GM19239 (cell line): ENCODE measurements around the gene SOX8.
"Not testable (repeated sequence)": the region's sequence is repeated elsewhere in the genome, so short reads cannot be mapped to it uniquely, and the experiment has no call there.

ENCODE experiments used
- DNase-seq: peaks from one replicate; pipeline ENCODE4 v3.0.0; 2011; ENCODE audit warnings: low spot score; ENCODE audit not compliant: insufficient read length
- FAIRE-seq: peaks from 2 replicates; lab custom pipeline; 2011; peaks lifted over from hg19 to GRCh38; lab: Jason Lieb, UNC

The SOX8 gene

GRCh38 chr16:981695-982144, at the start of gene SOX8:
TSS of gene SOX8 (plus strand) at chr16:981770. CDS start at chr16:981923, 153 bp downstream.
- DNase-seq: no peak
- FAIRE-seq: no peak

- DNase-seq: no peak
- FAIRE-seq: no peak
Measured at GRCh38 chr16:932831-933330, 48.7 kb upstream of the SOX8 start.

GRCh38 chr16:933581-933980, 48.0 kb upstream of the SOX8 start:
- DNase-seq: no peak
- no peak for FAIRE-seq

- DNase-seq (no peak), FAIRE-seq (no peak)
Measured at GRCh38 chr16:934178-934577, 47.4 kb upstream of the SOX8 start.

- FAIRE-seq: no peak
- no peak for DNase-seq
Measured at GRCh38 chr16:935684-936083, 45.9 kb upstream of the SOX8 start.

GRCh38 chr16:937311-937710, 44.3 kb upstream of the SOX8 start:
- FAIRE-seq (no peak), DNase-seq (no peak)

- no peak for FAIRE-seq
- DNase-seq: no peak
Measured at GRCh38 chr16:937723-938122, 43.8 kb upstream of the SOX8 start.

GRCh38 chr16:938136-938535, 43.4 kb upstream of the SOX8 start:
- FAIRE-seq (no peak), DNase-seq (no peak)

GRCh38 chr16:938752-939151, 42.8 kb upstream of the SOX8 start:
- FAIRE-seq: no peak

GRCh38 chr16:939311-939710, 42.3 kb upstream of the SOX8 start:
- FAIRE-seq (no peak), DNase-seq (no peak)

More at GRCh38 chr16:938752-939151, 42.8 kb upstream of the SOX8 start:
- no peak for DNase-seq

- DNase-seq (no peak), FAIRE-seq (no peak)
Measured at GRCh38 chr16:939941-940340, 41.6 kb upstream of the SOX8 start.

GRCh38 chr16:942436-943060, 39.0 kb upstream of the SOX8 start:
- no peak for FAIRE-seq
- DNase-seq: no peak

- FAIRE-seq (no peak), DNase-seq (no peak)
Measured at GRCh38 chr16:943971-944370, 37.6 kb upstream of the SOX8 start.

- no peak for DNase-seq
- no peak for FAIRE-seq
Measured at GRCh38 chr16:945271-946047, 36.1 kb upstream of the SOX8 start.

GRCh38 chr16:946048-946395, 35.5 kb upstream of the SOX8 start:
- FAIRE-seq: no peak
- no peak for DNase-seq

- DNase-seq: no peak
- no peak for FAIRE-seq
Measured at GRCh38 chr16:947255-947921, 34.2 kb upstream of the SOX8 start.

GRCh38 chr16:947922-948303, 33.7 kb upstream of the SOX8 start:
- FAIRE-seq, DNase-seq: not testable (repeated sequence)

GRCh38 chr16:948767-949166, 32.8 kb upstream of the SOX8 start:
- FAIRE-seq: not testable (repeated sequence)

GRCh38 chr16:950733-951573, 30.6 kb upstream of the SOX8 start:
- FAIRE-seq, DNase-seq: not testable (repeated sequence)

More at GRCh38 chr16:948767-949166, 32.8 kb upstream of the SOX8 start:
- not testable (repeated sequence) for DNase-seq

- FAIRE-seq: no peak
Measured at GRCh38 chr16:951660-952301, 29.8 kb upstream of the SOX8 start.

More at GRCh38 chr16:951660-952301, 29.8 kb upstream of the SOX8 start:
- DNase-seq: no peak
